ENCODE results near the gene CHCHD3.
"Not testable (repeated sequence)": the region's sequence is repeated elsewhere in the genome, so short reads cannot be mapped to it uniquely, and the experiment has no call there.

The CHCHD3 gene

DNA sequence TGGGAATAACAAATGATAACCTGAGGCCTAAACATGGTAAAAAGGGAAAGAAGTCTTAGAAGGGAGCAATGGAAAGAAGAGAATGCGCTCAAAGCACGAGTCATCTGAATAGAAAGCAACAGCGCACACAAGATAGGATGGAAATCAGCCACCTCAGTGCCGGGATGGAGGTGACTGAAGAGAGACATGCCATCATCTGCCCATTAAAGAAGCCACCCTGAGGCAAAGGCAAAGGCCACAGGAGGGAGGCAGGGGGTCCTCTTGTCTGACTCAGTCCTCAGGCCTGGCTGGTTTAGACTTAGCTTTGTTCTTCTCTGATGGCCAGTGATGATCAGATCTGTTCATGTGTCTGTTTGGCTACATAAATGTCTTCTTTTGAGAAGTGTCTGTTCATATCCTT is 180.6 kb downstream of the CHCHD3 start:
- Histone ChIP-seq H3K4me1 (ENCODE audit: control insufficient read depth in 2 of 2, insufficient read depth in 2 of 2, low read length in 2 of 2) (no peaks in the 10 kb centered on the region), H3K36me3 (ENCODE audit: control insufficient read depth in 2 of 2, insufficient read depth in 2 of 2, low read length in 2 of 2) (peaks cover 0 to 3% of the 10 kb centered on the region in 2 donors), H3K9ac (ENCODE audit: low read depth in 1 of 2, low read length in 2 of 2) (no peak overlapping the region), H3K27me3 (ENCODE audit: control insufficient read depth in 2 of 2, insufficient read depth in 2 of 2, low read length in 2 of 2) (no peaks in the 10 kb centered on the region), H3K4me3 (ENCODE audit: low read length in 2 of 2) (no peak overlapping the region), H3K27ac (ENCODE audit: low read depth in 2 of 2, low read length in 2 of 2) (no peak overlapping the region), H3K9me3 (ENCODE audit: control insufficient read depth in 2 of 2, low read length in 2 of 2) (no peaks in the 10 kb centered on the region)

DNA sequence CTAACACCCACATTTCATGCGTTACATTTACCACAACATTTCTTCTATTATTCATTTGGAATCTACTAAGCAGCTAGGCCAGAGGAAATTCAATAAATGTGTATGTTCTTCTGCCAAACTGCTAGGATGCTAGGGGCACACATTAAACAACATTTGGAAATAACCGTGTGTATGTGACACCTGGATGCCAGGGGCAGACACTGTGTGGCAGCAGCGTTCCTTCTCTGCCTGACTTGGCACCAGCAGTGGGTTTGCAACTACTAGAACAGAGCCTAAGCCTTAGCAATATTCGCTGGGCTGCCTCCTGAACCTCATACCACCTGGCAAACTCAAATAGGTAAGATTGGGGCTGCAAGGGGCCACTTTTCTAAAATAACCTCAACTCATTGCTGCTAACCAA is 182.1 kb downstream of the CHCHD3 start:
- H3K36me3 ChIP-seq (ENCODE audit: control insufficient read depth in 2 of 2, insufficient read depth in 2 of 2, low read length in 2 of 2), result peaks cover 0 to 3% of the 10 kb centered on the region in 2 donors
- H3K9ac ChIP-seq (ENCODE audit: low read depth in 1 of 2, low read length in 2 of 2), result no peak overlapping the region
- no peaks in the 10 kb centered on the region for H3K9me3 ChIP-seq (ENCODE audit: control insufficient read depth in 2 of 2, low read length in 2 of 2)
- no peaks in the 10 kb centered on the region for H3K27me3 ChIP-seq (ENCODE audit: control insufficient read depth in 2 of 2, insufficient read depth in 2 of 2, low read length in 2 of 2)
- H3K4me1 ChIP-seq (ENCODE audit: control insufficient read depth in 2 of 2, insufficient read depth in 2 of 2, low read length in 2 of 2), result no peaks in the 10 kb centered on the region
- H3K4me3 ChIP-seq (ENCODE audit: low read length in 2 of 2), result no peak overlapping the region
- no peak overlapping the region for H3K27ac ChIP-seq (ENCODE audit: low read depth in 2 of 2, low read length in 2 of 2)

DNA sequence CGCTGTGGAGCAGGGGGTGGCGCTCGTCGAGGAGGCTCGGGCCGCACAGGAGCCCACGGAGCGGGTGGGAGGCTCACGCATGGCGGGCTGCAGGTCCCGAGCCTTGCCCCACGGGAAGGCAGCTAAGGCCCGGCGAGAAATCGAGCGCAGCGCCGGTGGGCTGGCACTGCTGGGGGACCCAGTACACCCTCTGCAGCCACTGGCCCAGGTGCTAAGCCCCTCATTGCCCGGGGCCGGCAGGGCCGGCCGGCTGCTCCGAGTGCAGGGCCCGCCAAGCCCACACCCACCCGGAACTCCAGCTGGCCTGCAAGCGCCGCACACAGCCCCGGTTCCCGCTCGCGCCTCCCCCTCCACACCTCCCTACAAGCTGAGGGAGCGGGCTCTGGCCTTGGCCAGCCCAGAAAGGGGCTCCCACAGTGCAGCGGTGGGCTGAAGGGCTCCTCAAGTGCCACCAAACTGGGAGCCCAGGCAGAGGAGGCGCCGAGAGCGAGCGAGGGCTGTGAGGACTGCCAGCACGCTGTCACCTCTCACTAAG is 183.2 kb downstream of the CHCHD3 start:
- not testable (repeated sequence) for H3K4me3 ChIP-seq (ENCODE audit: low read length in 2 of 2); H3K4me1 ChIP-seq (ENCODE audit: control insufficient read depth in 2 of 2, insufficient read depth in 2 of 2, low read length in 2 of 2); H3K27me3 ChIP-seq (ENCODE audit: control insufficient read depth in 2 of 2, insufficient read depth in 2 of 2, low read length in 2 of 2); H3K36me3 ChIP-seq (ENCODE audit: control insufficient read depth in 2 of 2, insufficient read depth in 2 of 2, low read length in 2 of 2); H3K9ac ChIP-seq (ENCODE audit: low read depth in 1 of 2, low read length in 2 of 2); H3K27ac ChIP-seq (ENCODE audit: low read depth in 2 of 2, low read length in 2 of 2); H3K9me3 ChIP-seq (ENCODE audit: control insufficient read depth in 2 of 2, low read length in 2 of 2)

DNA sequence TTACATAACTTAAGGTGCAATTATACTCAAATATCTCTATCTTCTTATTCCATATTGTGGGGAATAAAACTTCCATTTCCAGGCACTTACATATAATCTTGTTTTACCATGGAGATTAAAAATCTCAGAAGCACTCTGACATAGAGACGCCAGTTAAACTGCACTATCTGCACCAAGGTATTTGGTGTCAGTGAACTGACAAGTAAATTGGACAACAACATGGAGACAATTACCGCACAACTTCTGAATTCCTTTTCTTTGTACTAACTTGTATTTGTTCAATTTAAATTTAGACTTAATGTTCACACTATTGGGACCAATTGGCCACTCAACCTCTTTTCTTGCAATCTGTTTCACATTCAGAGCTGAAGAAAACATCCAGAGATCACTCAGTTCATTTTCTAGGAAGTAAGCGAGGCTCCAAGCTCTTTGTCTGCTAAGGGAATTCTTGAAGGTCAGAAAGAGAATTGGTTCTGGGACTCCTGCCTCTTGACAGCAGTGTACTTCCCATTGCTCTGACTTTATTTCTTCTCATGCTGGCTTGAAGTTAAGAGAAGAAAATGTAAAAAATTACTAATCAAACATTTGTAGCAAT is 184.7 kb downstream of the CHCHD3 start:
- Histone ChIP-seq H3K27ac (ENCODE audit: low read depth in 2 of 2, low read length in 2 of 2) (no peak overlapping the region), H3K4me3 (ENCODE audit: low read length in 2 of 2) (no peak overlapping the region), H3K4me1 (ENCODE audit: control insufficient read depth in 2 of 2, insufficient read depth in 2 of 2, low read length in 2 of 2) (no peaks in the 10 kb centered on the region), H3K36me3 (ENCODE audit: control insufficient read depth in 2 of 2, insufficient read depth in 2 of 2, low read length in 2 of 2) (no peaks in the 10 kb centered on the region), H3K9me3 (ENCODE audit: control insufficient read depth in 2 of 2, low read length in 2 of 2) (no peaks in the 10 kb centered on the region), H3K9ac (ENCODE audit: low read depth in 1 of 2, low read length in 2 of 2) (no peak overlapping the region), H3K27me3 (ENCODE audit: control insufficient read depth in 2 of 2, insufficient read depth in 2 of 2, low read length in 2 of 2) (no peaks in the 10 kb centered on the region)

DNA sequence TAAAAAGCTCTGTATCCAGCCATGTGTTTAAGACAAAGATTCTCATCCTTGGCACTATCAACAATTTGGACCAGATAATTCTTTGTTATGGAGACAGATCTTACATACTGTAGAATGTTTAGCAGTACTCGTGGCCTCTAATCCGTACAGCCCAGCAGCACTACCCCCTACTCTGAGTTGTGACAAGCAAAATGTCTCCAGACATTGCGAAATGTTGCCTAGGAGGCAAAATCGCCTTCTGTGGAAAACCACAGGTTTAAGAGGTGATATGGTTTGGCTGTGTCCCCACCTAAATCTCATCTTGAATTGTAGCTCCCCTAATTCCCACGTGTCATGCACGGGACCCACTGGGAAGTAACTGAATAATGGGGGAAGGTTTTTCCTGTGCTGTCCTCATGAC is 186.7 kb downstream of the CHCHD3 start:
- no peak overlapping the region for H3K4me3 ChIP-seq (ENCODE audit: low read length in 2 of 2)
- H3K36me3 ChIP-seq (ENCODE audit: control insufficient read depth in 2 of 2, insufficient read depth in 2 of 2, low read length in 2 of 2), result no peaks in the 10 kb centered on the region

DNA sequence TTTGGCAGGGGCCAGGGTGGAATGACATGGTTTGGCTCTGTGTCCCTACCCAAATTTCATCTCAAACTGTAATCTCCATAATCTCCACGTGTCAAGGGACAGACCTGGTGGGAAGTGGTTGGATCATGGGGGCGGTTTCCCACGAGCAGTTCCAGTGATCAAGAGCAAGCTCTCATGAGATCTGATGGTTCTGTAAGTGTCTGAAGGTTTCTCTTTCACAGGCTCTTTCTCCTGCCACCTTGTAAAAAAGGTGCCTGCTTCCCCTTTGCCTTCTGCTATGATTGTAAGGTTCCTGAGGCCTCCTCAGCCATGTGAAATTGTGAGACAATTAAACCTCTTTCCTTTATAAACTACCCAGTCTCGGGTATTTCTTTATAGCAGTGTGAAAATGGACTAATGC is 188.3 kb downstream of the CHCHD3 start:
- no peaks in the 10 kb centered on the region for H3K4me1 ChIP-seq (ENCODE audit: control insufficient read depth in 2 of 2, insufficient read depth in 2 of 2, low read length in 2 of 2)
- no peak overlapping the region for H3K4me3 ChIP-seq (ENCODE audit: low read length in 2 of 2)
- H3K9me3 ChIP-seq (ENCODE audit: control insufficient read depth in 2 of 2, low read length in 2 of 2), result no peaks in the 10 kb centered on the region
- H3K27ac ChIP-seq (ENCODE audit: low read depth in 2 of 2, low read length in 2 of 2), result no peak overlapping the region
- no peaks in the 10 kb centered on the region for H3K36me3 ChIP-seq (ENCODE audit: control insufficient read depth in 2 of 2, insufficient read depth in 2 of 2, low read length in 2 of 2)
- no peak overlapping the region for H3K9ac ChIP-seq (ENCODE audit: low read depth in 1 of 2, low read length in 2 of 2)
- no peaks in the 10 kb centered on the region for H3K27me3 ChIP-seq (ENCODE audit: control insufficient read depth in 2 of 2, insufficient read depth in 2 of 2, low read length in 2 of 2)

More for the DNA sequence above, 186.7 kb downstream of the CHCHD3 start:
- H3K27ac ChIP-seq (ENCODE audit: low read depth in 2 of 2, low read length in 2 of 2), result no peak overlapping the region
- H3K9me3 ChIP-seq (ENCODE audit: control insufficient read depth in 2 of 2, low read length in 2 of 2), result no peaks in the 10 kb centered on the region
- no peak overlapping the region for H3K9ac ChIP-seq (ENCODE audit: low read depth in 1 of 2, low read length in 2 of 2)
- no peaks in the 10 kb centered on the region for H3K27me3 ChIP-seq (ENCODE audit: control insufficient read depth in 2 of 2, insufficient read depth in 2 of 2, low read length in 2 of 2)
- no peaks in the 10 kb centered on the region for H3K4me1 ChIP-seq (ENCODE audit: control insufficient read depth in 2 of 2, insufficient read depth in 2 of 2, low read length in 2 of 2)

DNA sequence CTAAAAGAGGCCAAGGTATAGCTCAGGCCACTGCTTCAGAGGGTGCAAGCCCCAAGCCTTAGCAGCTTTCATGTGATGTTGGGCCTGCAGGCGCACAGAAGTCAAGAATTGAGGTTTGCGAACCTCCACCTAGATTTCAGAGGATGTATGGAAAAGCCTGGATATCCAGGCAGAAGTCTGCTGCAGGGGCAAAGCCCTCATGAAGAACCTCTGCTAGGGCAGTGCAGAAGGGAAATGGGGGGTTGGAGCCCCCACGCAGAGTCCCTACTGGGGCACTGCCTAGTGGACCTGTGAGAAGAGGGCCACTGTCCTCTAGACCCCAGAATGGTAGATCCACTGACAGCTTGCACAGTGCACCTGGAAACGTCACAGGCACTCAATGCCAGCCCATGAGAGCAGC is 189.1 kb downstream of the CHCHD3 start:
- not testable (repeated sequence) for H3K4me1 ChIP-seq (ENCODE audit: control insufficient read depth in 2 of 2, insufficient read depth in 2 of 2, low read length in 2 of 2); H3K27me3 ChIP-seq (ENCODE audit: control insufficient read depth in 2 of 2, insufficient read depth in 2 of 2, low read length in 2 of 2); H3K36me3 ChIP-seq (ENCODE audit: control insufficient read depth in 2 of 2, insufficient read depth in 2 of 2, low read length in 2 of 2); H3K9ac ChIP-seq (ENCODE audit: low read depth in 1 of 2, low read length in 2 of 2); H3K9me3 ChIP-seq (ENCODE audit: control insufficient read depth in 2 of 2, low read length in 2 of 2); H3K27ac ChIP-seq (ENCODE audit: low read depth in 2 of 2, low read length in 2 of 2); H3K4me3 ChIP-seq (ENCODE audit: low read length in 2 of 2)

DNA sequence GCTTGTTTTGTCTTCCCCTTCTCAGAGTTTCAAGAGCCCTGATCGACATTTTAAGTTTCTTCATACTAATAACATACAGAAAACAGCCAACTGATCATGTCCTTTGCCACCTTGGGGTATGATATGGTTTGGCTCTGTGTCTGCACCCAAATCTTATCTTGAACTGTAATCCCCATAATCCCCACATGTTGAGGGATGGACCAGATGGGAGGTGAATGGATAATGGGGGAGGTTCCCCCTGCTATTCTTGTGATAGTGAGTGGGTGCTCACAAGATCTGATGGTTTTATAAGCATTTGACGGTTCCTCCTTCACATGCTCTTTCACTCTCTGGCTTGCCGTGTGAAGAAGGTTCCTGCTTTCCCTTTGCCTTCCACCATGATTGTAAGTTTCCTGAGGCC is 190.3 kb downstream of the CHCHD3 start:
- Histone ChIP-seq H3K4me3 (ENCODE audit: low read length in 2 of 2) (no peak overlapping the region), H3K9me3 (ENCODE audit: control insufficient read depth in 2 of 2, low read length in 2 of 2) (no peaks in the 10 kb centered on the region), H3K9ac (ENCODE audit: low read depth in 1 of 2, low read length in 2 of 2) (no peak overlapping the region), H3K27me3 (ENCODE audit: control insufficient read depth in 2 of 2, insufficient read depth in 2 of 2, low read length in 2 of 2) (no peaks in the 10 kb centered on the region), H3K27ac (ENCODE audit: low read depth in 2 of 2, low read length in 2 of 2) (no peak overlapping the region), H3K36me3 (ENCODE audit: control insufficient read depth in 2 of 2, insufficient read depth in 2 of 2, low read length in 2 of 2) (no peaks in the 10 kb centered on the region), H3K4me1 (ENCODE audit: control insufficient read depth in 2 of 2, insufficient read depth in 2 of 2, low read length in 2 of 2) (no peaks in the 10 kb centered on the region)

DNA sequence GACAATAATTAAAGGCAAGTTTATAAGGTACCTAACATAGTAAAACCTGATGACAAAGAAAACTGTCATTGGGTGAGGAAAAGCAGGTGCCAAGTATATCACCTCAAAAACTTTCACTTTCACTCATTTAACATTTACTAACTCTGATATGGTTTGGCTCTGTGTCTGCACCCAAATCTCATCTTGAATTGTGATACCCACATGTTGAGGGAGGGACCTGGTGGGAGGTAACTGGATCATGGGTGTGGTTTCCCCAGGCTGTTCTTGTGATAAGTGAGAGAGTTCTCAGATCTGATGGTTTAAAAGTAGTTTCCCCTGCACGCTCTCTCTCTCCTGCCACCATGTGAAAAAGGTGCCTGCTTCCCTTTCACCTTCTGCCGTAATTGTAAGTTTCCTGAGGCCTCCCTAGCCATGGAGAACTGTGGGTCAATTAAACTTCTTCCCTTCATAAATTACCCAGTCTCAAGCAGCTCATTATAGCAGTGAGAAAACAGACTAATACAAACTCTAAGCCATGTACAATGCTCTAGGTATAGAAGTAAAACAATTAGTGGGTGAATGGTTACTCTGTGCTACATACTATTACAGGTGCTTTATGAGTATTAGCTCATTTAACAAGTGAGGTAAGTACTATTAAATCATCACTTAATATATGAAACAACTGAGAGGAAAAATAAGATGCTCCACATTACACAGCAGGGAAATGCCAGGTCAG is 199.0 kb downstream of the CHCHD3 start:
- no peak overlapping the region for H3K4me3 ChIP-seq (ENCODE audit: low read length in 2 of 2)
- no peak overlapping the region for H3K27ac ChIP-seq (ENCODE audit: low read depth in 2 of 2, low read length in 2 of 2)
- H3K9me3 ChIP-seq (ENCODE audit: control insufficient read depth in 2 of 2, low read length in 2 of 2), result no peaks in the 10 kb centered on the region
- no peaks in the 10 kb centered on the region for H3K27me3 ChIP-seq (ENCODE audit: control insufficient read depth in 2 of 2, insufficient read depth in 2 of 2, low read length in 2 of 2)
- peaks cover 0 to 5% of the 10 kb centered on the region in 2 donors for H3K36me3 ChIP-seq (ENCODE audit: control insufficient read depth in 2 of 2, insufficient read depth in 2 of 2, low read length in 2 of 2)
- no peak overlapping the region for H3K9ac ChIP-seq (ENCODE audit: low read depth in 1 of 2, low read length in 2 of 2)
- peaks cover 0 to 9% of the 10 kb centered on the region in 2 donors for H3K4me1 ChIP-seq (ENCODE audit: control insufficient read depth in 2 of 2, insufficient read depth in 2 of 2, low read length in 2 of 2)

DNA sequence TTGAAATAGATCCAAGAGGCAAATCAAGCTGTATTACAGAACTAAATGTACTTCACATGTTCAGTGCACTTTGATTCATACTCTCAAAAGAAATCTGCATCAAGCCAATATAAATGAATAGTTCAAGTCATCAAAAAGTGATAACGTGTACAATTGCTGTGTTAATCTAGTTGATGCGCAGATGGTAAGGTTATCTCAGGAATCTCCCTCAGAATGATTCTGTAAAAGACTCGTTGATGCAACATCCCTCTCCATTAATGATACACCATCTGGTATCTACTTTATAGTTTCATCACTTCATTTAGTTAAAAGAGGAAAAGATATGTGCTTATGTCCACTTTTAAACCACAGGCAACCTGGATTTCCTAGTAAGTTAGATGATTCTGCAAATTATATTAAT is 200.6 kb downstream of the CHCHD3 start:
- H3K27ac ChIP-seq (ENCODE audit: low read depth in 2 of 2, low read length in 2 of 2), result no peak overlapping the region
- H3K36me3 ChIP-seq (ENCODE audit: control insufficient read depth in 2 of 2, insufficient read depth in 2 of 2, low read length in 2 of 2), result peaks cover 0 to 5% of the 10 kb centered on the region in 2 donors
- H3K4me3 ChIP-seq (ENCODE audit: low read length in 2 of 2), result no peak overlapping the region
- H3K9me3 ChIP-seq (ENCODE audit: control insufficient read depth in 2 of 2, low read length in 2 of 2), result no peaks in the 10 kb centered on the region
- no peak overlapping the region for H3K9ac ChIP-seq (ENCODE audit: low read depth in 1 of 2, low read length in 2 of 2)
- H3K27me3 ChIP-seq (ENCODE audit: control insufficient read depth in 2 of 2, insufficient read depth in 2 of 2, low read length in 2 of 2), result no peaks in the 10 kb centered on the region
- H3K4me1 ChIP-seq (ENCODE audit: control insufficient read depth in 2 of 2, insufficient read depth in 2 of 2, low read length in 2 of 2), result peaks cover 0 to 9% of the 10 kb centered on the region in 2 donors

All from mucosa of rectum (tissue), 2 donors.